Prostate gland (tissue), 2 donors: Measurements from ENCODE around the gene PLA2G2C. TPM values are rescaled to one million over a fixed set of nuclear protein-coding genes. Genes with fewer than 3 reads are reported as not detected.

Experiments
- DNase-seq: peaks from one replicate; pipeline ENCODE4 v3.0.0-alpha.2; 2019; ENCODE audit warnings: low spot score
- H3K27ac ChIP-seq, 2 donors: fragments of 200-600 bp; sonication (generic); 2 replicates each; pipeline ENCODE4 v1.5.1; 2017 to 2019
- H3K27me3 ChIP-seq: fragments of 200-600 bp; sonication (generic); replicated peaks from 2 replicates; pipeline ENCODE4 v1.5.1; 2019; ENCODE audit not compliant: insufficient read depth
- H3K36me3 ChIP-seq, 2 donors: fragments of 200-600 bp; sonication (generic); 1 replicate in 1 of 2; 2 replicates in 1 of 2; pipeline versions ENCODE4 v1.5.1 to v1.8.1; 2017 to 2019
- H3K4me1 ChIP-seq: fragments of 200-600 bp; sonication (generic); replicated peaks from 2 replicates; pipeline ENCODE4 v1.5.1; 2019
- H3K4me3 ChIP-seq, 2 donors: fragments of 200-600 bp; sonication (generic); 2 replicates each; pipeline ENCODE4 v1.5.1; 2017 to 2019
- H3K9me3 ChIP-seq: fragments of 200-600 bp; sonication (generic); 2 replicates; pipeline ENCODE4 v1.5.1; 2017
- CTCF ChIP-seq, 4 experiments: fragments of 200-600 bp in 2 of 4; fragments of 450-650 bp in 2 of 4; sonication (generic) in 2 of 4; IDR thresholded peaks; 1 replicate in 3 of 4; 2 replicates in 1 of 4; pipeline ENCODE4 v1.5.1; 2016 to 2019; ENCODE audit warnings: antibody characterized with exemption in 4 of 4, mild to moderate bottlenecking in 2 of 4, moderate library complexity in 2 of 4
- POLR2A ChIP-seq: fragments of 450-650 bp; IDR thresholded peaks from one replicate; pipeline ENCODE4 v1.6.1; 2016; ENCODE audit warnings: antibody characterized with exemption, mild to moderate bottlenecking
- POLR2AphosphoS5 ChIP-seq: sonication (generic); formaldehyde crosslinking; IDR thresholded peaks from one replicate; pipeline ENCODE4 v1.6.1; 2017; ENCODE audit warnings: antibody characterized with exemption
- WGBS: methylation state at CpG from one replicate; pipeline ENCODE4 v1.1.5; 2018; 5-methylcytosine and 5-hydroxymethylcytosine counted together
- intact Hi-C: fragments of 100-400 bp; cut with DNase I; formaldehyde crosslinking; loops from one replicate; pipeline ENCODE4 v1.14.2; 2022
- total RNA-seq, 2 donors: library from RNA; depleted of rRNA; stranded (reverse); fragments of >200 nt; gene quantifications; one replicate each; pipeline ENCODE4 v1.1.0, GENCODE V29; 2016

Gene PLA2G2C
- total RNA-seq, 2 donors from 2014 or later: 0.23 TPM; not detected in 1

- Histone ChIP-seq H3K4me3 (no peak overlapping the region), H3K4me1 (no peaks in the 10 kb centered on the region), H3K27ac (no peak overlapping the region), H3K9me3 (no peaks in the 10 kb centered on the region), H3K36me3 (no peaks in the 10 kb centered on the region), H3K27me3 (no peaks in the 10 kb centered on the region)
- WGBS: 43% methylated on average over 4 of the region's 4 CpGs
- TF ChIP-seq POLR2AphosphoS5 (no peak), POLR2A (no peak), CTCF (IDR thresholded peaks at IDR 0.05) (no peak)
- intact Hi-C loops: no loop called here
- no peak for DNase-seq
Measured at GRCh38 chr1:20207546-20207945, 21.2 kb upstream of the PLA2G2C start.

DNA sequence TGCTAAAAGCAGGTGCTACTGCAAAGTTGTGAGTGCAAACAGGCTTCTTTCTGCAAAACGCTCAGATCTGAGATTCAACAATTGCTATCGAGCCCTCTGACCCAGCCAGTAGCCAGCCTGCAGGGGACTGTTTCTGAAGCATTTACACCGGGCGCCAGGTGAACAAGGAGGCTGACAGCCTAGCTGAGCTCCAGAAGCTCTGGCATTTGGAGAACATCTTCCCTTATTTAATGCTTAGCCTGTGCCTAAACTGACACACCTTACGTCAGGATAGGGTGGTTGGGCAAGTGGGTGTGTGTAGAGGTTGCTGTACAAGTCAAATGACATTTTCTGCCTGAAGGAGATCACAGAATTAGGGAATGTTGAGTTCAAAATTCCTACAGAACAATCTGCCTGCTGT lies 15.8 kb upstream of the PLA2G2C start:
- no peak overlapping the region for H3K27ac ChIP-seq
- TF ChIP-seq POLR2AphosphoS5 (no peak), POLR2A (no peak), CTCF (IDR thresholded peaks at IDR 0.05) (no peak)
- H3K4me1 ChIP-seq: no peaks in the 10 kb centered on the region
- intact Hi-C loops: no loop called here
- no peaks in the 10 kb centered on the region for H3K9me3 ChIP-seq
- no peak for DNase-seq
- H3K4me3 ChIP-seq: no peak overlapping the region
- WGBS: 89% methylated on average over 5 of the region's 5 CpGs
- no peaks in the 10 kb centered on the region for H3K27me3 ChIP-seq
- no peaks in the 10 kb centered on the region for H3K36me3 ChIP-seq

DNA sequence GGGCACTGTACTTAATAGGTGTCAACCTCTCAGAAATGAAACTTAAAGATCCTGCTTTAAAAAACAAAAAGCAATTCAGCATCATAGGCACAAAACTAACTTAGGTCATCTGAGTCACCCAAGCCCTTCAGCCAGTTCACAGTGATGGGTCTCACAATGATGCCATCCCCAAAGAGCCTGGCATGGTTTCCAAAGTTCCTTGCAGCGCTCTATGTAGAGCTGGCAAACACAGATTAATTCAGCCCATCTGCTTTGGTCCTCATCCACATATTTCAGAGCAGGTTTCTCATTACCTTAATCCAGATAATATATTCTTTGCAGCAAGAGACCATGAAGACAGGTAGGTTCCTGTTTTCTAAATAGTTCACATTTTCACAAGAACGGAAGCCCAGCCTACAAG lies 14.6 kb upstream of the PLA2G2C start:
- TF ChIP-seq POLR2A: no peak
- no peak for TF ChIP-seq CTCF (IDR thresholded peaks at IDR 0.05)
- TF ChIP-seq POLR2AphosphoS5: no peak
- DNase-seq: no peak
- Histone ChIP-seq H3K4me3 (no peak overlapping the region), H3K27me3 (no peaks in the 10 kb centered on the region), H3K27ac (no peak overlapping the region), H3K4me1 (no peaks in the 10 kb centered on the region), H3K36me3 (no peaks in the 10 kb centered on the region), H3K9me3 (no peaks in the 10 kb centered on the region)
- intact Hi-C loops: no loop called here
- WGBS: 84% methylated on average over 2 of the region's 2 CpGs

DNA sequence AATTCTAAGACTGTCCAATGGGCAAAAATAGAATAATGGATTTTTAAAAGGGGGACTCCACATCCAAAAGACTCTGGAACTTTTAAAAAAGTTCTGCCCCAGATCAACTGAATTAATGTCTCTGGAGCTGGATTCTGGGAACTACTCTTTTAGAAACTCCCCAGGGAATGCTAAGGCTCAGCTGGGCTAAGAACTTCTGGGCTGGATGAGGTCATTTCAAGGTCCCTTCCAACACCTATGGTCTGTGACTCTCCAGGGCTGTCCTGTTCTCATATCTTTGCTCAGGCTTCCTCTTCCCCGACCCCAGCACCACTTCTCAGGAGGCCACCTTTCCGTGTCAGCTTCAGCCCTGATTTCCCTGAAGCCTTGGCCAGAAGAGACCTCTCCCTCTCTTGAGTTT lies 13.5 kb upstream of the PLA2G2C start:
- DNase-seq: no peak
- 80% methylated on average over 2 of the region's 2 CpGs for WGBS
- Histone ChIP-seq H3K4me1 (no peaks in the 10 kb centered on the region), H3K36me3 (no peaks in the 10 kb centered on the region), H3K9me3 (no peaks in the 10 kb centered on the region), H3K4me3 (no peak overlapping the region), H3K27me3 (no peaks in the 10 kb centered on the region), H3K27ac (no peak overlapping the region)
- TF ChIP-seq POLR2A: no peak
- no peak for TF ChIP-seq POLR2AphosphoS5
- no peak for TF ChIP-seq CTCF (IDR thresholded peaks at IDR 0.05)
- intact Hi-C loops: loop anchor here (10.0 kb wide), 1 partner anchor 285 kb away; no protein-coding TSS in a partner anchor

- Histone ChIP-seq H3K4me3 (no peak overlapping the region), H3K27me3 (no peaks in the 10 kb centered on the region), H3K9me3 (no peaks in the 10 kb centered on the region), H3K36me3 (no peaks in the 10 kb centered on the region), H3K4me1 (no peaks in the 10 kb centered on the region), H3K27ac (no peak overlapping the region)
- WGBS: 54% methylated on average over 3 of the region's 3 CpGs
- intact Hi-C loops: loop anchor here (10.0 kb wide), 1 partner anchor 285 kb away; no protein-coding TSS in a partner anchor
- no peak for DNase-seq
- TF ChIP-seq POLR2AphosphoS5 (no peak), POLR2A (no peak), CTCF (IDR thresholded peaks at IDR 0.05) (no peak)
Measured at GRCh38 chr1:20199403-20199802, 13.1 kb upstream of the PLA2G2C start.
